HepG2 (cell line): ENCODE results near the gene TUBG1. TPM values are rescaled to one million over a fixed set of nuclear protein-coding genes. Genes with fewer than 3 reads are reported as not detected.

Experiments
- FOXK1 ChIP-seq: sonication (generic); formaldehyde crosslinking; IDR thresholded peaks from 2 replicates; pipeline ENCODE4 v1.4.0; 2020; ENCODE audit warnings: low read depth, missing genetic modification reagents, borderline replicate concordance
- HNF1A ChIP-seq, 2 experiments: sonication (generic) in 1 of 2; formaldehyde crosslinking in 1 of 2; IDR thresholded peaks; 2 replicates each; pipeline versions ENCODE4 v1.4.0 to v1.6.1; 2016 to 2020; ENCODE audit warnings: borderline replicate concordance in 1 of 2, low read depth in 1 of 2, mild to moderate bottlenecking in 1 of 2, missing genetic modification reagents in 1 of 2
- SKIL ChIP-seq: sonication (generic); formaldehyde crosslinking; IDR thresholded peaks from 2 replicates; pipeline ENCODE4 v1.8.0; 2022; ENCODE audit warnings: missing genetic modification reagents, mild to moderate bottlenecking, moderate library complexity, borderline replicate concordance
- THAP9 ChIP-seq: sonication (generic); formaldehyde crosslinking; IDR thresholded peaks from 2 replicates; pipeline ENCODE4; 2020; ENCODE audit warnings: missing genetic modification reagents, mild to moderate bottlenecking, borderline replicate concordance
- ZNF44 ChIP-seq: sonication (generic); formaldehyde crosslinking; IDR thresholded peaks from 2 replicates; pipeline ENCODE4 v1.5.1; 2020; ENCODE audit warnings: mild to moderate bottlenecking, missing genetic modification reagents
- ZNF841 ChIP-seq: sonication (generic); formaldehyde crosslinking; IDR thresholded peaks from 2 replicates; pipeline ENCODE4 v1.8.1; 2023; ENCODE audit warnings: missing genetic modification reagents, borderline replicate concordance
- polyA plus RNA-seq, 8 experiments: library from polyadenylated mRNA; depleted of rRNA in 3 of 8; stranded (reverse) in 7 of 8; unstranded in 1 of 8; fragments of >200 nt; fragmentation: Illumina TruSeq in 4 of 8; extraction: Trizol in 4 of 8; gene quantifications; 2 replicates each; pipeline versions ENCODE4 v1.2.1 to v1.2.3, GENCODE V29; 2011 to 2016; ENCODE audit warnings: low read depth in 4 of 8, missing spikeins in 1 of 8, mixed read lengths in 1 of 8; ENCODE audit not compliant: insufficient read depth in 1 of 8
- total RNA-seq, 5 experiments: library from RNA; depleted of rRNA; stranded (reverse); fragments of >200 nt; fragmentation: Illumina TruSeq; extraction: Trizol; gene quantifications; 2 replicates each; pipeline ENCODE4 v1.2.3, GENCODE V29; 2016; ENCODE audit warnings: low read depth in 1 of 5
- TF ChIP-seq, protein P1 (sequence below): sonication (generic); formaldehyde crosslinking; IDR thresholded peaks from 2 replicates; pipeline ENCODE4 v1.8.1; 2022; ENCODE audit warnings: low read depth, mild to moderate bottlenecking, missing genetic modification reagents

Gene TUBG1
- total and polyA plus RNA-seq, 2 of the 13 experiments (the other 11 are each of a cell fraction or from before 2014, with no cell fraction given): 74.1 to 137 TPM

GRCh38 chr17:42659079-42659931, 49.8 kb downstream of the TUBG1 start, which contains the start of gene TUBG2 (continued):
- TF ChIP-seq HNF1A (IDR thresholded peaks at IDR 0.05; ENCODE audit: low read depth) (no peak), HNF1A (CRISPR knock-in tag; IDR thresholded peaks at IDR 0.05; ENCODE audit: borderline replicate concordance) (no peak), ZNF841 (CRISPR knock-in tag) (no peak), FOXK1 (CRISPR knock-in tag) (peak; percentile 63; the same call in 1 of the 2 replicates), ZNF44 (peak; percentile 90; the same call in 1 of the 2 replicates), SKIL (CRISPR knock-in tag) (0 out of 2 replicates have a peak, but pooled peaks have one; percentile 6), THAP9 (peak; percentile 57; the same call in 1 of the 2 replicates)
- TF ChIP-seq, protein P1, sequence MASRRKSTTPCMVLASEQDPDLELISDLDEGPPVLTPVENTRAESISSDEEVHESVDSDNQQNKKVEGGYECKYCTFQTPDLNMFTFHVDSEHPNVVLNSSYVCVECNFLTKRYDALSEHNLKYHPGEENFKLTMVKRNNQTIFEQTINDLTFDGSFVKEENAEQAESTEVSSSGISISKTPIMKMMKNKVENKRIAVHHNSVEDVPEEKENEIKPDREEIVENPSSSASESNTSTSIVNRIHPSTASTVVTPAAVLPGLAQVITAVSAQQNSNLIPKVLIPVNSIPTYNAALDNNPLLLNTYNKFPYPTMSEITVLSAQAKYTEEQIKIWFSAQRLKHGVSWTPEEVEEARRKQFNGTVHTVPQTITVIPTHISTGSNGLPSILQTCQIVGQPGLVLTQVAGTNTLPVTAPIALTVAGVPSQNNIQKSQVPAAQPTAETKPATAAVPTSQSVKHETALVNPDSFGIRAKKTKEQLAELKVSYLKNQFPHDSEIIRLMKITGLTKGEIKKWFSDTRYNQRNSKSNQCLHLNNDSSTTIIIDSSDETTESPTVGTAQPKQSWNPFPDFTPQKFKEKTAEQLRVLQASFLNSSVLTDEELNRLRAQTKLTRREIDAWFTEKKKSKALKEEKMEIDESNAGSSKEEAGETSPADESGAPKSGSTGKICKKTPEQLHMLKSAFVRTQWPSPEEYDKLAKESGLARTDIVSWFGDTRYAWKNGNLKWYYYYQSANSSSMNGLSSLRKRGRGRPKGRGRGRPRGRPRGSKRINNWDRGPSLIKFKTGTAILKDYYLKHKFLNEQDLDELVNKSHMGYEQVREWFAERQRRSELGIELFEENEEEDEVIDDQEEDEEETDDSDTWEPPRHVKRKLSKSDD (CRISPR knock-in tag): no peak; the same call in 1 of the 2 replicates
